HG03095 (cell line): ENCODE measurements around the gene RIMBP2.

ENCODE experiments used
- ATAC-seq: cut with Tn5 transposase; IDR thresholded peaks from one replicate; pipeline ENCODE4 v1.9.1; 2021; ENCODE audit warnings: moderate library complexity; ENCODE audit not compliant: unreplicated experiment

RIMBP2 gene

GRCh38 chr12:130634866-130635265 lies 81.2 kb downstream of the RIMBP2 start:
- ATAC-seq = no peak

- no peak for ATAC-seq
These were observed 82.3 kb downstream of the RIMBP2 start for GRCh38 chr12:130633771-130634170.

GRCh38 chr12:130632642-130633041 lies 83.5 kb downstream of the RIMBP2 start:
- ATAC-seq = no peak

- ATAC-seq = no peak
These were observed 87.8 kb downstream of the RIMBP2 start for GRCh38 chr12:130628304-130628703.

GRCh38 chr12:130627175-130627574 lies 88.9 kb downstream of the RIMBP2 start:
- ATAC-seq = no peak

GRCh38 chr12:130626601-130627000 lies 89.5 kb downstream of the RIMBP2 start:
- no peak for ATAC-seq

- ATAC-seq = no peak
These were observed 90.9 kb downstream of the RIMBP2 start for GRCh38 chr12:130625201-130625600.

GRCh38 chr12:130622803-130623202 lies 93.3 kb downstream of the RIMBP2 start:
- no peak for ATAC-seq

GRCh38 chr12:130621696-130622298 lies 94.3 kb downstream of the RIMBP2 start:
- ATAC-seq = no peak

- ATAC-seq = no peak
These were observed 95.3 kb downstream of the RIMBP2 start for GRCh38 chr12:130620756-130621155.

- ATAC-seq = no peak
These were observed 95.8 kb downstream of the RIMBP2 start for GRCh38 chr12:130620281-130620680.

GRCh38 chr12:130619385-130620001 lies 96.6 kb downstream of the RIMBP2 start:
- ATAC-seq = no peak

- no peak for ATAC-seq
These were observed 98.9 kb downstream of the RIMBP2 start for GRCh38 chr12:130617219-130617618.

- no peak for ATAC-seq
These were observed 100.2 kb downstream of the RIMBP2 start for GRCh38 chr12:130615861-130616345.

GRCh38 chr12:130614530-130614905 lies 101.6 kb downstream of the RIMBP2 start:
- no peak for ATAC-seq

- no peak for ATAC-seq
These were observed 102.1 kb downstream of the RIMBP2 start for GRCh38 chr12:130613831-130614529.

- no peak for ATAC-seq
These were observed 103.0 kb downstream of the RIMBP2 start for GRCh38 chr12:130613131-130613530.

GRCh38 chr12:130611026-130611905 lies 104.8 kb downstream of the RIMBP2 start:
- no peak for ATAC-seq

GRCh38 chr12:130609966-130610365 lies 106.1 kb downstream of the RIMBP2 start:
- ATAC-seq = no peak

GRCh38 chr12:130608831-130609230 lies 107.3 kb downstream of the RIMBP2 start:
- ATAC-seq = no peak

GRCh38 chr12:130608132-130608531 lies 108.0 kb downstream of the RIMBP2 start:
- ATAC-seq = no peak
